HG03520 (cell line): ENCODE results near the gene SNAPC2.
"Not testable (repeated sequence)": the region's sequence is repeated elsewhere in the genome, so short reads cannot be mapped to it uniquely, and the experiment has no call there.

Experiments used
- ATAC-seq: cut with Tn5 transposase; IDR thresholded peaks from one replicate; pipeline ENCODE4 v1.9.1; 2021; ENCODE audit warnings: mild to moderate bottlenecking, moderate library complexity; ENCODE audit not compliant: unreplicated experiment

Gene SNAPC2

DNA sequence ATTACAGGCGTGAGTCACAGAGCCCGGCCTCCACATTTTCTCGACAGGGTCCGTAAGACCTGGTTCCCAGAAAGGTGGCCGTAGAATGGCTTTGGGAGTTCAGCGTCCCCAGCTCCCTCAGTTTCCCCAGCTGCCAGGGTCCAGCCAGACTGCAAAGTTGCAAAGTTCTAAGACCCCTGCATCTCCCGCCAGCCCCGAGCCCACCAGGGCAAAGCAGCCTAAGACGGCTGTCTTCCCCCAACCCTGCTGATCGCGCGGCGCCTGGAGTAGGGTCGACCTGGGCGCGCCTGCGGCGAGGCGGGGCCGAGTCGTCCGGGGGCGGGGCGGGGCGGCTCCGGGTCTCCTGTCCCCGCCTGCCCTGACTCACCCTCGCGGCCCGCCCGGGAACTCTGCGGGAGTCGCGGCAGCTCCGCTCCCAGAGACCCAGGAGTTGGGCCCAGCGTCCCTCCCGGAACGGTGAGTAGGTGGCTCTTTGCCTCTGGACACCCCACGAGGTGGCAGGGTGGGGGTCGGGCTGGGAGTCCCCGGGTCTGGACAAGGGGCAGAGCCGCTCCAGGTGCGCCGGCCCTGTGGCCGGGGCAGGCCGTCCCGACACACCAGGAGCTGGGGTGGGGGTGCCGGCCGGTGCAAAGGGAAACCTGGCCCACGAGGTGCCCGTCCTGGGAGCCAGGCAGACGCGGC, 31.9 kb upstream of the SNAPC2 start, which contains the start of gene LRRC8E:
Gene LRRC8E, plus strand, starts transcription at position 366 of the 681 bp plus-strand sequence. CDS start 7,094 bp downstream, outside the sequence.
- no peak for ATAC-seq

DNA sequence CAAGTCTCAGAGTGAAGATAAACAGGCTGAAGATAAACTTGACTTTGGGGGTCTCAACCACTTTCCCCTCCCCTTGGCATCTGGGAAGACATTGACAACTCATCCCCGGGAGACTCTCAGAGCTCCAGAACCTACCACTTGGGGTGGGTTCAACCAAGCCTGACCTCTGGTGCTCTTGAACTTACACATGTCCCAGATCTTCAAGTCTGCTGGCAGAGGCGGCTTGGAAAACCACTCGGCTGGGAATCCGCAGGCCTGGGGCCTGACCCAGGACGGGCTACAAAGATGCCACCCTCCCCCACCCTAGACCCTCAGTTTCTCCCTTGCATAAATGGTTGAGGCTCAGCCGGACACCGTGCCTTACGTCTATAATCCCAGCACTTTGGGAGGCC, 31.3 kb upstream of the SNAPC2 start:
- ATAC-seq, result no peak

DNA sequence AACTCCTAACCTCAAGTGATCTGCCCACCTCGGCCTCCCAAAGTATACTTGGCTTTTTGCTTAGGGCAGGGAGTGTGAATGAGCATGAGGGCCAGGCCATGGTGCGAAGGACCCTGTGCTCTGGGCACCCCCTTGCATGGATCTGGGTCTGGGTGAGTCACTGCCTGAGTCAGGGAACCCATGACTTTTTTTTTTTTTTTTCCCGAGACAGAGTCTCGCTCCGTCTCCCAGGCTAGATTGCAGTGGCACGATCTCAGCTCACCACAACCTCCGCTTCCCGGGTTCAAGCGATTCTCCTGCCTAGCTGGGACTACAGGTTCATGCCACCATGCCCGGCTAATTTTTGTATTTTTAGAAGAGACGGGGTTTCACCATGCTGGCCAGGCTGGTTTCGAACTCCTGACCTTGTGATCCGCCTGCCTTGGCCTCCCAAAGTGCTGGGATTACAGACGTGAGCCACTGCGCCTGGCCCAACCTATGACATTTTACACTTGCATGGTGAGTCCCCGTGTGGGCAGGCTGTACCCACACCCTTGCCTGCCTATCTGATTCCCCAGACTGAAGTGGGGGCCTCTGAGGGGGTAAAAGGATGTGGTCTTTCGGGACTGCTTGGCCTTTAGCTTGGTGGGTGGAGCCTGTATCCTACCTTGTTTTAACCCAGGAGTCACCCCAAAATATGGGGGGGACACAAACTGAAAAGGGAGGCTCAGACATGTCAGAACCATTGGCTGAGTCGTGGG, 26.6 kb upstream of the SNAPC2 start:
- not testable (repeated sequence) for ATAC-seq

DNA sequence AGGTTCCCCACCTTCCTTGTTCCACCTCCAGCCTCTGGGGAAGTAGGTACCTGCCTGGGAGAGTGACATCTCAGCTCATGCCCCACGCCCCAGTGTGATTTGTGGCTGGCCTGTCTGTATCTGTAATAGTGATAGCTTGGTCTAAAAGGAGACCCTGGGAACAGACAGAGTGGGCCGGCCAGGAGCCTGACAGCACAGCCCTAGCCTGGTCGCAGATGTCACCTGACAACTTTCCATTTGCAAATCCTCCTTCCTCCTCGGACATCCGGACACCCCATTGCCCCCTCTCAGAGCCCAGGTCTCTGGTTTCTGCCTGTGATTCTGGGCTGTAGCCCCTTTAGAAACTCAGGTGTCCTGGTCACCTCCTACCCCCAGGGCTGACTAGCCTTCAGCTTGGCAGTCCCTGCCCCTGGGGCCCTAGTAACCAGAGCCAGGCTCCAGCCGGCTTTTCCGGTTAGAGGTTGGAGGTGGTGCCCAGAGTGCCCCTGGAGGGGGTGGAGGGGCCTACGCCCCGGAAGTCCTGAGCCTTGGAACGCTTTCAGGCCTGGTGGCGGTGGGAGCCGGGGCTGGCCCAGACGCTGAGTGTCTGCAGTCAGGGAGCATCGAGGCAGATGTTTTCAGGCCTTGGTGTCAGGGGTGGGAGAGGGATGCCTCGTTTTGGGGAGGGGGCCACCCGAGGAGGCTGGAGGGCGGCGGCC, 25.4 kb upstream of the SNAPC2 start:
- no peak for ATAC-seq

DNA sequence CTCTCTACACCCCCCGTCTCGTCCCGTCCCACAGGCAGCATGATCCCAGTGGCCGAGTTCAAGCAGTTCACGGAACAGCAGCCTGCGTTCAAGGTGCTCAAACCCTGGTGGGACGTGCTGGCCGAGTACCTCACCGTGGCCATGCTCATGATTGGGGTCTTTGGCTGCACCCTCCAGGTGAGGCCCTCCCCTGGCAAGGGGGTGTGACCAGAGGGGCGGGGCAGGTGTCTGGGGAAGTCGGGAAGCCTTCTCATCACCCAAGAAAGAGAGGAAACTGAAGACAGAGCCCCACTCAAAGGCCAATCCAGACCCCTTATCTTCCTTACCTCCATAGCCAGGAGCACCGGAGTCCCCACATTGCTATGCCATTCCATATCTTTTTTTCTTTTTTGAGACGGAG, 24.6 kb upstream of the SNAPC2 start:
- ATAC-seq, result no peak

DNA sequence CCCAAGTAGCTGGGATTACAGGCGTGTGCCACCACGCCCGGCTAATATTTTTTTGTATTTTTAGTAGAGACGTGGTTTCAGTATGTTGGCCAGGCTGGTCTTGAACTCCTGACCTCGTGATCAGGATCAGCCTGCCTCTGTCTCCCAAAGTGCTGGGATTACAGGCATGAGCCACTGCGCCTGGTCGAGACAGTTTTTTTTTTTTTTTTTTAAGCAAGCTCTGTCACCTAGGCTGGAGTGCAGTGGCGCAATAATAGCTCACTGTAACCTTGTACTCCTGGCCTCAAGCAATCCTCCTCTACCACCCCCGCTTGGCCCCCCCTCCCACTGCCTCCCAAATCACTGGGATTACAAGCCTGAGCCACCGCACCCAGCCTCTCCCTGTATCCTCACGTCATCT, 22.8 kb upstream of the SNAPC2 start:
- ATAC-seq, result no peak

DNA sequence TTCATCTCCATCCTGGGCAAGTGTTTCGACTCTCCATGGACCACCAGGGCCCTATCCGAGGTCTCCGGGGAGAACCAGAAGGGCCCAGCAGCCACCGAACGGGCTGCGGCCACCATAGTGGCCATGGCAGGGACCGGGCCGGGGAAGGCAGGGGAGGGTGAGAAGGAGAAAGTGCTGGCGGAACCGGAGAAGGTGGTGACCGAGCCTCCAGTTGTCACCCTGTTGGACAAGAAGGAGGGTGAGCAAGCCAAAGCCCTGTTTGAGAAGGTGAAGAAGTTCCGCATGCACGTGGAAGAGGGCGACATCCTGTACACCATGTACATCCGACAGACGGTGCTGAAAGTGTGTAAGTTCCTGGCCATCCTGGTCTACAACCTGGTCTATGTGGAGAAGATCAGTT, 21.2 kb upstream of the SNAPC2 start:
- no peak for ATAC-seq

DNA sequence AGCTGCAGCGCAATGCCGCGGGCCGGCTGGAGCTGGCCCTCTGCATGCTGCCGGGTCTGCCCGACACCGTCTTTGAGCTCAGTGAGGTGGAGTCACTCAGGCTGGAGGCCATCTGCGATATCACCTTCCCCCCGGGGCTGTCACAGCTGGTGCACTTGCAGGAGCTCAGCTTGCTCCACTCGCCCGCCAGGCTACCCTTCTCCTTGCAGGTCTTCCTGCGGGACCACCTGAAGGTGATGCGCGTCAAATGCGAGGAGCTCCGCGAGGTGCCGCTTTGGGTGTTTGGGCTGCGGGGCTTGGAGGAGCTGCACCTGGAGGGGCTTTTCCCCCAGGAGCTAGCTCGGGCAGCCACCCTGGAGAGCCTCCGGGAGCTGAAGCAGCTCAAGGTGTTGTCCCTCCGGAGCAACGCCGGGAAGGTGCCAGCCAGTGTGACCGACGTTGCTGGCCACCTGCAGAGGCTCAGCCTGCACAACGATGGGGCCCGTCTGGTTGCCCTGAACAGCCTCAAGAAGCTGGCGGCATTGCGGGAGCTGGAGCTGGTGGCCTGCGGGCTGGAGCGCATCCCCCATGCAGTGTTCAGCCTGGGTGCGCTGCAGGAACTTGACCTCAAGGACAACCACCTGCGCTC, 20.3 kb upstream of the SNAPC2 start:
- ATAC-seq, result no peak

DNA sequence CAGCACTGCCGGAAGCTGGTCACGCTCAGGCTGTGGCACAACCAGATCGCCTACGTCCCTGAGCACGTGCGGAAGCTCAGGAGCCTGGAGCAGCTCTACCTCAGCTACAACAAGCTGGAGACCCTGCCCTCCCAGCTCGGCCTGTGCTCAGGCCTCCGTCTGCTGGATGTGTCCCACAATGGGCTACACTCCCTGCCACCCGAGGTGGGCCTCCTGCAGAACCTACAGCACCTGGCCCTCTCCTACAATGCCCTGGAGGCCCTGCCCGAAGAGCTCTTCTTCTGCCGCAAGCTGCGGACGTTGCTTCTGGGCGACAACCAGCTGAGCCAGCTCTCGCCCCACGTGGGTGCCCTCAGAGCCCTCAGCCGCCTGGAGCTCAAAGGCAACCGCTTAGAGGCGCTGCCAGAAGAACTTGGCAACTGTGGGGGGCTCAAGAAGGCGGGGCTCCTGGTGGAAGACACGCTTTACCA, 19.7 kb upstream of the SNAPC2 start:
- ATAC-seq, result no peak

DNA sequence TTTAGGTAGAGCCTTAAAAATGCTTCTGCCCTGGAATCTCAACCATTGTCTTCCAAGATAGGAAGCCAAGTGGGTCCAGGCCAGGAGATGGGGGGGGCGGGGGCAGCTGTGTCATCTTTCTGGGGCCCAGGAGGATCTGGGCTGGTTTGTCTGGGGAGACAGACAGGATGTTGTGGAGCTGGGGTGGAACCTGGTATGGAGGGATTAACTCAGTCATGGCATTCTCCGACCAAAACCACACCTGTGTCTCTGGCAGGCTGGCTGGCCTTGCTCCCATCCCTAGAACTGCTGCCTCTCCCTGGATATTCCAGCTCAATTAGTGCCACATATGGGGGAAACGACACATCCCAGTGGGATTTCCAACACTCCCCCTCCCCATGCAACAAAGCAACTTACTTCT, 19.2 kb upstream of the SNAPC2 start:
- ATAC-seq, result no peak

DNA sequence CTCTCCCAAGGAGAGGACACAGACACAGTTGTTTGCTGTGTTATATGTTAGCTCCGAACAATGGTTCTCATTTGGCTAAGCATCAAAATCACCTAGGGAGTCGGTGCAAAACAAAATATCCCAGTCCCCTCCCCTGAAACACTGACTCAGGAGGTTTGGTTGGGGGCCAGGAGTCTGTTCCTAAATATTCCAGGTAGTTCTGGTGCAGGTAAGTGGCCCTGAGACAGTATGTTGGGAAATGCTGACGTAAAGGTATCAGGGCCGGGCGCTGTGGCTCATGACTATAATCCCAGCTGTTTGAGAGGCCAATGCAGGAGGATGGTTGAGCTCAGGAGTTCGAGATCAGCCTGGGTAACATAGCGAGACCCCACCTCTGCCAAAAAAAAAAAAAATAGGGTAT, 18.8 kb upstream of the SNAPC2 start:
- ATAC-seq, result no peak

DNA sequence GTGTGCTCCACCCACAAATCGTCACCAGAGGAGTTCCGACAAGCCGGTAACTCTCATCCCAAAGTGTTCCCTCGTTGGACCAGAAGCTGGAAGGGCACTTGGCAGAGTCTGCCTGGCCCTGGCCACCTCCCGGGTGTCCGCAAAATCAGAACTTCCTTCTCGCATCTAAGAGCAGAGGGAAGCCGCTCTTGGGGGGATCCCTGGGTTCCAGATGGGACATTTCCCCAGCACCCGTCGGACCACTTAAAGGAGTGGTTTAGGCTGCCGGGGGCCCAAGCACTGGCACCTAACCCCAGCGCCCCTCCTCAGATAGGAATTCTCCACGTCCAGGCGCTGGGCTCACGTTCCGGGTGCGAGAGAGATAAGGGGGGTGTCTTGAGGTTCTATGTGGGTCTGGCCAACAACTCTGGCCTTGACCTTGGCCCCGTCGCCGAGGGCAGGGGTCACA, 17.3 kb upstream of the SNAPC2 start:
- ATAC-seq, result no peak

DNA sequence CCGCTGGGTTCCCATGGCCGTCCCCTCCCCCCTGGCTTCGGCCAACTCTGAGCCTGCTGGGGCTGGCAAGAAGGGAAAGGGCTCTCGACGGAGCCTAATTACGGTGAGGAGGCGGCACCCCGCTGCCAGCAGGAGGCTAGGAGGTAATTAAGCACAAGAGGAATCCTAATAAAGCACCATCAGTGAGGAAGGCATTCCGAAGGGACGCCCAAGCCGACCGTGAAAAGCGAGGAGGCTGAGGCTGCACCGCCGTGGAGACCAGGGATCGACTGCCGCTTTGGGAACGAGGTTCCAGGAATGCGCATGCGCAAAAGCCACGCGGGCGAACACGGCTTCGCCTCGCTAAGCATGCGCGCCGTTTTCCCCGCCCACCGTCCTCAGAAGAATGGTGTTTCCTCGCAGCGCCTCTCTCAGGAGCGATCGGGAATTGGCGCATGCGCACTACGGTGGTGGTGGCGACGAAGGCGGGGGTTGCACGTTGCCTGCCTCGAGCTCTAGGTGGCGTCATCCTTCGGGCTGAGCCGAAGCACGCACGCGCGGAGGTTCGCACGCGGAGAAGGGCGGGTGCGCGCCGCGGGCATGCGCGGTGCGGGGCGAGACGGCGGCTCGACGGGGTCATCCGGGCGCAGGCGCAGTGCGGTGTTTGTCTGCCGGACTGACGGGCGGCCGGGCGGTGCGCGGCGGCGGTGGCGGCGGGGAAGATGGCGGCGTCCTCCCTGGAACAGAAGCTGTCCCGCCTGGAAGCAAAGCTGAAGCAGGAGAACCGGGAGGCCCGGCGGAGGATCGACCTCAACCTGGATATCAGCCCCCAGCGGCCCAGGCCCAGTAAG, 16.7 kb upstream of the SNAPC2 start, which contains the start of gene MAP2K7:
Gene MAP2K7, plus strand, starts transcription at position 634 of the 830 bp plus-strand sequence. Its CDS starts 68 bp downstream, at position 702.
- peak; percentile 85 for ATAC-seq

DNA sequence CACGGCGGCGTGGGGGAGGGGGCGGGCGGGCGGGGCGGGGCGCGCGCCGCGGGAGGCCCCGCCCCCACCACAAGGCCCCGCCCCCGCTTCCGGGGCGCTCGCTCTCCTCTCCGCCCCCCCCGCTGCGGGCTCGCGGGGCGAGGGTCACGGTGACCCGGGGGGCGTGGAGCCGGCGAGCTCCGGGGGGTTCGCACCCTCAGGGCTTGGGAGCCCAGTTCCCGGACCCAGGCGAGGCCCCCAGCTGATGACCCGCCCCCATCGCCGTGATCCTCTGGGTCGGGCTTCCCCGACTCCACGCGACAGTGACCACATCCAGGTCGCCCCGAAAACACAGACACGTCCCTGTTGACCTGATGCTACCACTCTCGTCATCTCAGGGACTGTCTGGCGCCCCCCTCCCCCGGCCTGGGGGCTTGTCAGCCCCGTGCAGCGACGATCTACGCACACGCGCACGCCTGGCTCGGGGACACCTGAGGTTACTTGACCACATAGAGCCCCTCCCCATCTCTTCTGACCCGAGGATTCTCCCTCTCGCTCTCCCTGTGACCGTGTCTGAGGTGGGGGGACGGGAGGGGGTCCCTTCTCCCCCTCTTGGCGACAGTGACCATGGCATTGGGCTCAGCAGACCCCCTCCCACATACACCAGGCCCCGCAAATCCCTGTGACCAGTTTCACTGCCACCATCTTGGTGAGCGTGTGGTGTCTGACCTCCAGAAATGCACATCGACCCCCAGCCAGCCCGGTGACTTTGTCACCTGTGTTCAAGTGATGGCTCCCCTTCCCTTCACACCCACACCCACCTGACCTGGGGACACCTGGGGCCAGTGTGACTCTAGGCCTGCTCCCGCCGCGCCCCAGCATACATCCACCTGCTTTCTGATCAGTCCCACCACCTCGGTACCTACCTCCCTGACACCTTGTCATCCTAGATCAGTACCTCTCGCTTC, 15.8 kb upstream of the SNAPC2 start:
- ATAC-seq, result peak; percentile 26

DNA sequence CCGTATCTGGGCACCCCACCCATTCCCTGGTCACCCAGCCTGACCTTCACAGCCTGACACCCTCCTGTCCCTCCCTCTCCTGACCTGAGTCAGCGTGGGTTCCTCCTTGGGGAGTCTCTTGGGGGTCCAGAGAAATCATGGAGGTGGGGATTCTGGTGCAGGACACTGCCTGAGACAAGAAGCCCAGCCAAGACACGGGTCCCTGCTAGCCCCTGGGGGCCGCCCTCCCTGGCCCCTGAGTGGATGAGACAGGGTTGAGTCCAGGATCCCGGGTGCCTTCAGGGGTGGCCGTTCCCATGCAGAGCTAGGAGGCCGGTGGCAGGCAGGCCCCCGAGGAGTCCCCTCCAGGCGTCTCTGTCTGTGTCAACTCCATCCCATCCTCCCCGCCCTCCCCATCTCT, 14.9 kb upstream of the SNAPC2 start:
- ATAC-seq, result no peak

DNA sequence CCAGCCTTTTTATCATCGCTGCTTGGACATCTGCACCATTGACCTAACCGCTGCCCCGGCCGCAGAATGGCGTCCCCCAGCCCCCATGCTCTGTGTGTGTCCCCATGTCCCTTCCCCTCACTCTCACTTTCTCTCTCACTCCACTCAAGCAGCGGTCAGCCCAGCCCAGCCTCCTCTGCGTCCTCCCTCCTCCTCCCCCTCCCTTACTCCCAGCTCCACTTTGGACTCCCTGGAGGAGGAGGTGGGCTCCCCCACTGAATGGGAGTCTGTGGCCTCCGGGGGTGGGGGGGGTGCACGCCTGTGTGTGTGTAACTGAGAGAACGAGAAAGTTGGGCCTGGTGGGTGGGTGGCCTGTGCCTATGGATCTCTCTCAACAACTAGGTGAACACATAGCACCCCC, 14.3 kb upstream of the SNAPC2 start:
- no peak for ATAC-seq

DNA sequence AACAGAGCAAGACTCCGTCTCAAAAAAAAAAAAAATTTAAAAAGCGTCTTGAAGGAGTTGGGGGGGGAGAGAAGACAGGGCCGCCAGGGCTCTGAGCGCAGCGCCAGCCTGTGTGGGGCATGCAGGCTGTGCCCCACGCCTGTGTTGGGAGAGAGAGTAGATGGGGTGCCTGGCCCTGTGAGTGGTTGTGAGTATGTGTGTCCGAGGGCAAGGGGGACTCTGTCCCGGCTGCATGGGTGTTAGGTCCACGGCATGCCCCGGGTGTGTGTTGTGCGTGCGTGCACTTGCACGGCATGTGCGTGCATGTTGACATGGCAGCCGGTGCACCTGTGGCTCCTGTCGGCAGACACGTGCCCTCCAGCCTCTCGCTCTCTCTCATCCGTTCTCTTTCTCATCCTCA, 13.0 kb upstream of the SNAPC2 start:
- no peak for ATAC-seq

DNA sequence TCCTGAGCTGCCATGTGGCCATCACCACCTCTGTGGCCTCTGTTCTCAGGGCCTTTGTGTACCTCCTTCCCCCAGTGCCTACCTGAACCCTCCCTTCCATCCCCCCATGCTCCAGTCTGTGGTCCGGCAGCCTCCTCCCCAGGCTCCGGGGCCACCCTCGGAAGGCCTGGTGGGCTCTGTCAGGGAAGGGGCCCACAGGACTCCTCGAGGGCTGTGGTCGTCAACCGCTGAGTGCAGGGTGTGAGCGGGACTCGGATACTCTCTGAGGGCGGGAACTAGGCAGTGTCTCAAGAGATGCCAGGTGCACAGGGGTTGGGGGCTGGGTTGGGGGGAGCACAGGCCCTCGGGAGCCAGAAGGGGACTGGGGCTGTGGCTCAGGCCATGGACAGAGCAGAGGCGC, 12.6 kb upstream of the SNAPC2 start:
- ATAC-seq, result no peak

DNA sequence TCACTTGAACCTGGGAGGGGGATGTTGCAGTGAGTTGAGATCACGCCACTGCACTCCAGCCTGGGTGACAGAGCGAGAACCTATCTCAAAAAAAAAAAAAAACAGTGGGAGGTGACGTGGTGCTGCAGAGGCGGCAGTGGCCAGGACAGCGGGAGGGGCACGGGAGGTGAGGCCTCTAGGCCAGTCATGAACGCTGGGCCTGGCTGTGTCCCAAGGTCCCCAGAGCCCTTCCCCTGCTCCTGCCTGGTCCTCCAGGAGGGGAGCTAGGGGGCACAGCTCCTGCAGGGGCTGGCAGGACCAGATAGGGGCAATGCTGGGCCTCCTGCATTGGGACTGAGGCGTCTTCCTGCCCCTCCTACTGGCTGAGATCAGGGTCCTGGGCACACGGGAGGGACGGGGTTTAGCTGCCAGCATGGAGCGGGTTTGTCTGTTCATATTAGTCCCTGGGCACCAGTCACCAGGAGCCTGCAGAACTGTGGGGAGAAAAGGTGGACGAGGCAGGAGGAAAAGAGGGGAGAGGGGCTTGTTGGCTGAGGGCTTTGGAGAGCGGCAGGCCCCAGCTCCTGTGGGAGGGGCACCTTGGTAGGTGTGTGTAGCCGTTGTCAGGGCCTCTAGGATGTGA, 11.9 kb upstream of the SNAPC2 start:
- ATAC-seq, result no peak
